Measurements from ENCODE around the gene COL5A1. TPM values are rescaled to one million over a fixed set of nuclear protein-coding genes. Genes with fewer than 3 reads are reported as not detected.

Gene COL5A1
- total RNA-seq, 4 donors from 2014 or later, result 4.0 to 12.8 (median 6.3) TPM

GRCh38 chr9:134744385-134745295 is 103.0 kb downstream of the COL5A1 start:
- H3K36me3 ChIP-seq, result peaks cover 4 to 29% (median 5%) of the 10 kb centered on the region in 3 donors
- intact Hi-C loops (cut with DNase I), result no loop called here
- TF ChIP-seq CTCF (IDR thresholded peaks at IDR 0.05) (no peak), POLR2A (IDR thresholded peaks at IDR 0.05) (no peak)

DNA sequence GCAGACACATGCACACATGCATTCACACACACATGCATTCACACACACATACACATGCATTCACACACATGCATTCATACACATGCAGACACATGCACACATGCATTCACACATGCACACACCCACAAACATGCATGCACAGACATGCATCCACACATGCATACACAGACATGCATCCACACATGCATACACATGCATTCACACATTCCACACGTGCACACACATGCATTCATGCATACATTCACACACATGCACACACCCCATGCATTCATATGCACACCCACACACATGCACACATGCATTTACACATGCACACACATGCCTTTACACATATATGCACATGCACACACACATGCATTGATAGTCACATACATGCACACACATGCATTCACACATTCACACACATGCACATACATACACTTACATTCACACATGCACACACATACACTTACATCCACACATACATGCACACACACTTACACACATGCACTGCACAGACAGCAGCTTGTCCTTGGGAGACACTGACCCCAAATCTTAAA is 106.4 kb downstream of the COL5A1 start:
- no peaks in the 10 kb centered on the region for H3K27me3 ChIP-seq
- intact Hi-C loops (cut with DNase I), result no loop called here
- H3K36me3 ChIP-seq, result peaks cover 4 to 50% (median 5%) of the 10 kb centered on the region in 3 donors
- no peak for TF ChIP-seq POLR2A (IDR thresholded peaks at IDR 0.05)
- TF ChIP-seq CTCF (IDR thresholded peaks at IDR 0.05), result no peak
- WGBS, 2 donors, result 80 to 100% methylated on average over 1 of the region's 1 CpG
- no peaks in the 10 kb centered on the region for H3K4me1 ChIP-seq
- no peak overlapping the region for H3K27ac ChIP-seq
- H3K4me3 ChIP-seq, result no peak overlapping the region
- DNase-seq, result no peak
- no peaks in the 10 kb centered on the region for H3K9me3 ChIP-seq

More at GRCh38 chr9:134744385-134745295, 103.0 kb downstream of the COL5A1 start:
- DNase-seq, result no peak
- peaks cover 0 to 1% (median 0%) of the 10 kb centered on the region in 4 donors for H3K27me3 ChIP-seq
- no peaks in the 10 kb centered on the region for H3K4me1 ChIP-seq
- no peak overlapping the region for H3K4me3 ChIP-seq
- no peaks in the 10 kb centered on the region for H3K9me3 ChIP-seq
- no peak overlapping the region for H3K27ac ChIP-seq
- 89 to 95% methylated on average over 16 of the region's 16 CpGs for WGBS, 2 donors

DNA sequence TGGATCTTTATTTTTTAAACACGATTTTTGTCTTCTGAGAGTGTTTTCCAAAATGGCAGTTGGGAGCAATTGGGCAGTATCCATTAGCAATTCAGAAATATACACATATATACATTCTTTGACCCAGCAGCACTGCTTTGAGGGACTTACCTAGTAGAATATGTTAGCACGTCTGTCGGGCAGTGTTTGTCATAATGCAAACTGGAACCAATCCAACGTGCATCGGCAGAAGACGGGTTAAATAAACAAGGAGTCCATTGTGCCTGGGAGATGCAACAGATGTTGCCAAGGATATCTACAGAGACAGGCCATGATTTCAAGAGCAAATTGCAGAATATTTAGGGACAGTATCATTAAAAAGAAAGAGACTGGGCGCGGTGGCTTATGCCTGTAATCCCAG is 107.0 kb downstream of the COL5A1 start:
- no peaks in the 10 kb centered on the region for H3K27me3 ChIP-seq
- H3K9me3 ChIP-seq, result no peaks in the 10 kb centered on the region
- no peak overlapping the region for H3K27ac ChIP-seq
- H3K36me3 ChIP-seq, result peaks cover 4 to 53% (median 5%) of the 10 kb centered on the region in 3 donors
- DNase-seq, result no peak
- WGBS, 2 donors, result 68 to 79% methylated on average over 7 to 8 of the region's 8 CpGs
- TF ChIP-seq CTCF (IDR thresholded peaks at IDR 0.05) (no peak), POLR2A (IDR thresholded peaks at IDR 0.05) (no peak)
- H3K4me1 ChIP-seq, result no peaks in the 10 kb centered on the region
- H3K4me3 ChIP-seq, result no peak overlapping the region
- intact Hi-C loops (cut with DNase I), result no loop called here

GRCh38 chr9:134750450-134751155 is 109.0 kb downstream of the COL5A1 start:
- intact Hi-C loops (cut with DNase I), result no loop called here
- no peaks in the 10 kb centered on the region for H3K4me1 ChIP-seq
- H3K27ac ChIP-seq, result no peak overlapping the region
- H3K4me3 ChIP-seq, result no peak overlapping the region
- no peaks in the 10 kb centered on the region for H3K9me3 ChIP-seq
- no peak for DNase-seq
- peaks cover 0 to 53% (median under 1%) of the 10 kb centered on the region in 3 donors for H3K36me3 ChIP-seq
- H3K27me3 ChIP-seq, result no peaks in the 10 kb centered on the region
- TF ChIP-seq CTCF (IDR thresholded peaks at IDR 0.05) (no peak), POLR2A (IDR thresholded peaks at IDR 0.05) (no peak)
- WGBS, 2 donors, result 91 to 93% methylated on average over 3 to 16 of the region's 21 CpGs

Data from esophagus squamous epithelium (tissue), 5 donors.